ENCODE data around the gene ARHGEF37. TPM values are rescaled to one million over a fixed set of nuclear protein-coding genes. Genes with fewer than 3 reads are reported as not detected.
A peak's percentile ranks its signal among the peaks of the same experiment; 100 is the strongest.

Gene ARHGEF37
- total and polyA plus RNA-seq, 9 of the 15 experiments (the other 6 are each of a cell fraction or from before 2014, with no cell fraction given): 0.01 to 0.27 (median 0.05) TPM

DNA sequence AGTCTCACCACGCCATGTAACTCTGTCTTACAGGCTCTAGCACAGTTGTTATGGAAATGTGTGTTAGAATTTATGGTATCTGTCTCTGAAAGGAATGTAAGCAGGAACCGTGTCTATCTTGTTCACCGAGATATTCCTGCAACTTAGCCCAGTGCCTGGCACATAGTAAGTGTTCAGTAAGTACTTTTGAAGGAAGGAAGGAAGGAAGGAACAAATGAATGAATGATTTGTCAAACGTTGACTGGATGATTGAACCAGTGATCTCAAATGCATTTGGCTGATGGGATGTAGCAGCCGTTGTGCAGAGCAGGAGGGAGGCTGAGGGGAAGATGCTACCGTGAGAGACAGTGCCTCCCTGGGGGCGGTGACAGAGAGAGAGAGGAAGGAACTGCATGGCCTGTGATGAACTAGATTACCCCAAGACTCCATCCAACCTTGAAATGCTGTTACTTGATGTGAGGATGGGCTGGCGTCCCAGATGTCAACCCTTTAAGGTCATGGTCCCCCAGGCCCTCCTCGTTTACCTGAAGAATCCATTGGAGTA is 101.3 kb downstream of the ARHGEF37 start:
- no peaks in the 10 kb centered on the region for H3K36me3 ChIP-seq (ENCODE audit: control insufficient read depth, insufficient read depth, low read length)
- no peak overlapping the region for H3K9ac ChIP-seq (ENCODE audit: insufficient read depth in 1 of 2, low read depth in 2 of 2, low read length in 2 of 2)
- 18% methylated on average over 9 of the region's 9 CpGs for WGBS (ENCODE audit: insufficient coverage, low coverage, missing lambda C conversion rate)
- H3K9me1 ChIP-seq (ENCODE audit: control insufficient read depth, insufficient read depth, low read length): no peaks in the 10 kb centered on the region
- ChIA-PET CTCF (ENCODE audit: low intra/inter-chr PET ratio) (no interaction called here), POLR2A (no interaction called here)
- no peak overlapping the region for H3K27ac ChIP-seq (ENCODE audit: extremely low read depth, low read depth, low read length)
- H2AFZ ChIP-seq (ENCODE audit: low read depth, low read length): peak overlapping the region; percentile 7
- no peaks in the 10 kb centered on the region for H4K20me1 ChIP-seq (replicated peaks; ENCODE audit: control insufficient read depth, insufficient read depth, low read length)
- intact Hi-C loops (cut with micrococcal nuclease) (no loop called here), in situ Hi-C loops (cut with MboI) (no loop called here)
- no TSS peak for BruUV-seq (replicated peaks)
- H3K79me2 ChIP-seq (ENCODE audit: control insufficient read depth, insufficient read depth, low read length): no peaks in the 10 kb centered on the region
- no peak overlapping the region for H3K4me3 ChIP-seq
- H3K9me3 ChIP-seq (replicated peaks; ENCODE audit: control insufficient read depth, insufficient read depth, low read depth, low read length): no peaks in the 10 kb centered on the region
- DNase-seq (ENCODE audit: extremely low read depth in 1 of 4, low spot score in 3 of 4) (no peak), ATAC-seq (peak; percentile 62), FAIRE-seq (peak; percentile 35)
- no peaks in the 10 kb centered on the region; a peak in 1 of 5 replicates for H3K27me3 ChIP-seq (ENCODE audit: control insufficient read depth in 2 of 2, insufficient read depth in 2 of 2, low read length in 2 of 2)
- peaks cover 0 to 27% of the 10 kb centered on the region in 2 experiments; a peak in 2 of 5 replicates for H3K4me1 ChIP-seq (replicated peaks in 1 of 2; ENCODE audit: control insufficient read depth in 2 of 2, insufficient read depth in 2 of 2, low read length in 2 of 2)
- H3K4me2 ChIP-seq (ENCODE audit: insufficient read depth, low read length): no peak overlapping the region
- no peak for TF ChIP-seq ZBTB26 (CRISPR knock-in tag; IDR thresholded peaks at IDR 0.05)
- TF ChIP-seq ZNF384 (IDR thresholded peaks at IDR 0.05; ENCODE audit: low read depth, low read length): no peak
- TF ChIP-seq HDGF (IDR thresholded peaks at IDR 0.05): no peak
- no peak for TF ChIP-seq TEAD4 (IDR thresholded peaks at IDR 0.05; ENCODE audit: low read length)
- TF ChIP-seq TEAD4 (CRISPR knock-in tag; IDR thresholded peaks at IDR 0.05; ENCODE audit: borderline replicate concordance): no peak
- TF ChIP-seq, protein P1, sequence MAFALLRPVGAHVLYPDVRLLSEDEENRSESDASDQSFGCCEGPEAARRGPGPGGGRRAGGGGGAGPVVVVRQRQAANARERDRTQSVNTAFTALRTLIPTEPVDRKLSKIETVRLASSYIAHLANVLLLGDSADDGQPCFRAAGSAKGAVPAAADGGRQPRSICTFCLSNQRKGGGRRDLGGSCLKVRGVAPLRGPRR (CRISPR knock-in tag; IDR thresholded peaks at IDR 0.05): no peak
- TF ChIP-seq ZNF3 (CRISPR knock-in tag; IDR thresholded peaks at IDR 0.05): no peak
- TF ChIP-seq TOE1 (IDR thresholded peaks at IDR 0.05; ENCODE audit: borderline replicate concordance): no peak
- TF ChIP-seq TOE1 (CRISPR knock-in tag; IDR thresholded peaks at IDR 0.05; ENCODE audit: borderline replicate concordance, low read depth): no peak
- TF ChIP-seq, protein P2, sequence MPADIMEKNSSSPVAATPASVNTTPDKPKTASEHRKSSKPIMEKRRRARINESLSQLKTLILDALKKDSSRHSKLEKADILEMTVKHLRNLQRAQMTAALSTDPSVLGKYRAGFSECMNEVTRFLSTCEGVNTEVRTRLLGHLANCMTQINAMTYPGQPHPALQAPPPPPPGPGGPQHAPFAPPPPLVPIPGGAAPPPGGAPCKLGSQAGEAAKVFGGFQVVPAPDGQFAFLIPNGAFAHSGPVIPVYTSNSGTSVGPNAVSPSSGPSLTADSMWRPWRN (IDR thresholded peaks at IDR 0.05; ENCODE audit: low read depth): no peak
- TF ChIP-seq NCOA2 (IDR thresholded peaks at IDR 0.05; ENCODE audit: partially characterized antibody in 2 of 2): no peak
- no peak for TF ChIP-seq DPF2 (IDR thresholded peaks at IDR 0.05)
- no peak for TF ChIP-seq NKRF (IDR thresholded peaks at IDR 0.05; ENCODE audit: borderline replicate concordance)
- no peak for TF ChIP-seq ZNF449 (CRISPR knock-in tag; IDR thresholded peaks at IDR 0.05)
- no peak for TF ChIP-seq RBM34 (IDR thresholded peaks at IDR 0.05; ENCODE audit: borderline replicate concordance, insufficient read depth, low read length)
- no peak for TF ChIP-seq RFX1 (IDR thresholded peaks at IDR 0.05)
- no peak for TF ChIP-seq NR0B1 (IDR thresholded peaks at IDR 0.05; ENCODE audit: partially characterized antibody)

Measured in K562 (cell line).